Aorta (tissue), 5 donors: ENCODE data around the gene AQP10. TPM values are rescaled to one million over a fixed set of nuclear protein-coding genes. Genes with fewer than 3 reads are reported as not detected.
"Not testable (repeated sequence)": the region's sequence is repeated elsewhere in the genome, so short reads cannot be mapped to it uniquely, and the experiment has no call there.

Experiments used
- ATAC-seq: fragments of 200-7000 bp; cut with Tn5 transposase; one replicate; pipeline ENCODE4 v1.9.1; 2022; ENCODE audit warnings: moderate library complexity; ENCODE audit not compliant: low FRiP score
- DNase-seq, 2 donors: peaks; one replicate each; pipeline ENCODE4 v3.0.0-alpha.2; 2020
- H3K27ac ChIP-seq, 2 donors: one replicate each; pipeline ENCODE4 v1.5.1; 2013; ENCODE audit warnings: low read length in 2 of 2, mild to moderate bottlenecking in 2 of 2, moderate library complexity in 2 of 2, control low read depth in 1 of 2, inconsistent platforms in 1 of 2, low read depth in 1 of 2
- H3K27me3 ChIP-seq, 2 donors: one replicate each; pipeline ENCODE4 v1.6.1; 2013; ENCODE audit warnings: control low read depth in 1 of 2, low read length in 1 of 2, mild to moderate bottlenecking in 1 of 2, moderate library complexity in 1 of 2; ENCODE audit not compliant: insufficient read depth in 2 of 2, control insufficient read depth in 1 of 2
- H3K36me3 ChIP-seq, 2 donors: one replicate each; pipeline ENCODE4 v1.6.1; 2013; ENCODE audit warnings: control low read depth in 1 of 2, low read length in 1 of 2, mild to moderate bottlenecking in 1 of 2; ENCODE audit not compliant: insufficient read depth in 2 of 2, control insufficient read depth in 1 of 2
- H3K4me1 ChIP-seq, 2 donors: one replicate each; pipeline ENCODE4 v1.6.1; 2013; ENCODE audit warnings: low read length in 2 of 2, control low read depth in 1 of 2, mild to moderate bottlenecking in 1 of 2, moderate library complexity in 1 of 2; ENCODE audit not compliant: insufficient read depth in 2 of 2, control insufficient read depth in 1 of 2
- H3K4me3 ChIP-seq, 2 donors: one replicate each; pipeline ENCODE4 v1.5.1; 2013; ENCODE audit warnings: low read length in 2 of 2, control low read depth in 1 of 2, mild to moderate bottlenecking in 1 of 2
- H3K9me3 ChIP-seq: one replicate; pipeline ENCODE4 v1.6.1; 2013; ENCODE audit warnings: mild to moderate bottlenecking, low read length; ENCODE audit not compliant: control insufficient read depth
- WGBS, 2 donors: extraction: QIAGEN DNeasy Blood & Tissue Kit; methylation state at CpG; one replicate each; pipeline ENCODE4 v1.1.7; 2013; 5-methylcytosine and 5-hydroxymethylcytosine counted together
- intact Hi-C, 2 donors: fragments of 100-400 bp; cut with DNase I; formaldehyde crosslinking; loops; one replicate each; pipeline versions ENCODE4 v1.14.2 to v1.15.0; 2022
- polyA plus RNA-seq, 2 donors: library from polyadenylated mRNA; stranded (reverse); fragments of 200-250 nt; gene quantifications; one replicate each; pipeline ENCODE4 v1.2.3, GENCODE V29; 2013
- total RNA-seq, 2 donors: library from RNA; stranded (reverse); fragmentation: NEBNext Ultra II Directional; extraction: Animal tissue kit (Norgen Biotek cat#: 25700); gene quantifications; one replicate each; pipeline ENCODE4 v1.2.1, GENCODE V29; 2021
- donor health status: healthy with polysubstance abuse.
- donor health status: Bipolar disorder and iron deficiency.
- donor health status: DM: no; HTN: no; CAD: no.
- donor health status: DM: no; HTN: no; CAD: no.
- donor health status: DM: yes; HTN: yes; CAD: no.

Gene AQP10
- total and polyA plus RNA-seq, 4 donors: 0.08 to 10.3 (median 0.26) TPM; not detected in 1

DNA sequence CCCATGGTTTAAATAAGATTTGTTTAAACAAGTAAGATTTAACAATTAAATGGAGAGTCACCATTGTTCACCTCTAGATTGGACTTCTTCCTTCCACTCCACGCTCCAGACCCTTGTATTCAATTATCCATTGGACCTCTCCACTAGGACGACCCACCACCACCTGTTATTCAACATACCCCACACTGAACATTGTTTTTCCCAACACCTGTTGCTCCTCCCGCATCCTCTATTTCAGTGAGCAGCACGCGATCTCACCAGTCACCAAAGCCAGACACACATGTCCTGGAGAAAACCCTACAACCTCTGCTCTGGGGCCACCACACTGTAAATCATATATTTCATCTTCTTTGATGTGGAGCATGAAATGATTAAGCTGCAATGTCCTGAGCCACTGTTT lies 33.1 kb downstream of the AQP10 start:
- H3K36me3 ChIP-seq: no peaks in the 10 kb centered on the region
- H3K9me3 ChIP-seq: no peaks in the 10 kb centered on the region
- H3K4me1 ChIP-seq: no peaks in the 10 kb centered on the region
- 97 to 98% methylated on average over 5 of the region's 5 CpGs for WGBS, 2 donors
- intact Hi-C loops: no loop called here
- ATAC-seq (no peak), DNase-seq (no peak)
- no peak overlapping the region for H3K4me3 ChIP-seq
- no peak overlapping the region for H3K27ac ChIP-seq
- H3K27me3 ChIP-seq: no peaks in the 10 kb centered on the region

DNA sequence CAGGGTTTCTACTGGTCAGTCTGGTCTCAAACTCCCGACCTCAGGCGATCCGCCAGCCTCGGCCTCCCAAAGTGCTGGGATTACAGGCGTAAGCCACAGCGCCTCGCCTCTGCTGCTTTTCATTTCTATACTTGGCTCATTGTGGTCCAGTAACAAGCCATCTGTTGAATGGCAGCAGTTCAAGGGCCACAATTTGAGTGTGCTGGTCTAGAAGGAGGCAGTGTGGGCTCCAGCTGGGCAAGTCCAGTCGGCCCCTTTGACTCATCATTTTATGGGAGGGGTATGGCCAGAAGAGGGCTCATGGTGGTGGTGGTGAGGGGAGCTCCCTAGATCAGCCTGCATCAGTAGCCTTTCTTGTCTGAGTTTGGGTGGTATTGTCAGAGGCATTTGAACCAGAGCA lies 37.6 kb downstream of the AQP10 start:
- H3K4me1 ChIP-seq: no peaks in the 10 kb centered on the region
- 90 to 94% methylated on average over 8 of the region's 8 CpGs for WGBS, 2 donors
- no peaks in the 10 kb centered on the region for H3K9me3 ChIP-seq
- no peaks in the 10 kb centered on the region for H3K36me3 ChIP-seq
- H3K27me3 ChIP-seq: no peaks in the 10 kb centered on the region
- no peak overlapping the region for H3K4me3 ChIP-seq
- DNase-seq (no peak), ATAC-seq (no peak)
- intact Hi-C loops: no loop called here
- H3K27ac ChIP-seq: no peak overlapping the region

- no peaks in the 10 kb centered on the region for H3K9me3 ChIP-seq
- no peak overlapping the region for H3K4me3 ChIP-seq
- intact Hi-C loops: no loop called here
- DNase-seq (no peak), ATAC-seq (no peak)
- no peak overlapping the region for H3K27ac ChIP-seq
- no peaks in the 10 kb centered on the region for H3K36me3 ChIP-seq
- no peaks in the 10 kb centered on the region for H3K27me3 ChIP-seq
- H3K4me1 ChIP-seq: no peaks in the 10 kb centered on the region
Observed at GRCh38 chr1:154360288-154360687, 39.4 kb downstream of the AQP10 start.

- DNase-seq, ATAC-seq, intact Hi-C loops, H3K36me3 ChIP-seq, H3K27me3 ChIP-seq, H3K4me3 ChIP-seq, H3K9me3 ChIP-seq, H3K27ac ChIP-seq, H3K4me1 ChIP-seq: not testable (repeated sequence)
- 79 to 91% methylated on average over 5 of the region's 5 CpGs for WGBS, 2 donors
Observed at GRCh38 chr1:154360881-154361280, 40.0 kb downstream of the AQP10 start.

DNA sequence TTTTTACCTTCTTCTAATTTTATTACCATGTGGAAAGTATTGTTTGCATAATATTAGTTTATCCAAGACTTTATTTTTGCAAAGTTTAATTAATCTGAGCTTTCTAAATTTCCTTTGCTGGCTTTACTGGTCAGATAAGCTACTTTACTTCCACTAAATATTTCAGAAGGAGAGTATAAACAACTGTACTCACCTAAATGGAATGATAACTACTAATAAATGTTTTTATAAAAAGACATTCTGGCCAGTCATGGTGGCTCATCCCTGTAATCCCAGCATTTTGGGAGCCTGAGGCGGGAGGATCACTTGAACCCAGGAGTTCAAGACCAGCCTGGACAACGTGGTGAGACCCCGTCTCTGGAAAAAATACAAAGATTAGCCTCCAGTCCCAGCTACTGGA lies 40.5 kb downstream of the AQP10 start:
- no peak for DNase-seq
- 77 to 82% methylated on average over 3 of the region's 3 CpGs for WGBS, 2 donors
- no peaks in the 10 kb centered on the region for H3K36me3 ChIP-seq
- no peak overlapping the region for H3K4me3 ChIP-seq
- ATAC-seq: no peak
- intact Hi-C loops: no loop called here
- H3K27me3 ChIP-seq: no peaks in the 10 kb centered on the region
- H3K27ac ChIP-seq: no peak overlapping the region
- no peaks in the 10 kb centered on the region for H3K9me3 ChIP-seq
- H3K4me1 ChIP-seq: no peaks in the 10 kb centered on the region

DNA sequence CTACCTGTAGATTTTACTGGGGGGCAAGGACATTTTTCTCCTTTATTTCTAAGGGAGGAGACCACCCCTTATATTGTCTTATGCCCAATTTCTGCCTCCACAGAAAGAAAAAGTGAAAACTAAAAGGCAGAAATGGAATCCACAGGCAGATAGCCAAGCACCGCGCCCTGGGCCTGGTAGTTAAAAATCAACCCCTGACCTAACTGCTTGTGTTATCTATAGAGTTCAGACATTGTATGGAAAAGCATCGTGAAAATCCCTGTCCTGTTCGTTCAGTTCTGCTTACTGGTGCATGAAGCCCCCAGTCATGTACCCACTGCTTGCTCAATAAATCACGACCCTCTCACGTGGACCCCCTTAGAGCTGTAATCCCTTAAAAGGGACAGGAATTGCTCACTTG lies 50.5 kb downstream of the AQP10 start:
- Histone ChIP-seq H3K9me3 (no peaks in the 10 kb centered on the region), H3K27ac (no peak overlapping the region), H3K36me3 (no peaks in the 10 kb centered on the region), H3K27me3 (no peaks in the 10 kb centered on the region), H3K4me3 (no peak overlapping the region), H3K4me1 (no peaks in the 10 kb centered on the region)
- ATAC-seq: no peak
- WGBS, 2 donors: 81 to 82% methylated on average over 6 of the region's 6 CpGs
- DNase-seq: no peak
- intact Hi-C loops: no loop called here

DNA sequence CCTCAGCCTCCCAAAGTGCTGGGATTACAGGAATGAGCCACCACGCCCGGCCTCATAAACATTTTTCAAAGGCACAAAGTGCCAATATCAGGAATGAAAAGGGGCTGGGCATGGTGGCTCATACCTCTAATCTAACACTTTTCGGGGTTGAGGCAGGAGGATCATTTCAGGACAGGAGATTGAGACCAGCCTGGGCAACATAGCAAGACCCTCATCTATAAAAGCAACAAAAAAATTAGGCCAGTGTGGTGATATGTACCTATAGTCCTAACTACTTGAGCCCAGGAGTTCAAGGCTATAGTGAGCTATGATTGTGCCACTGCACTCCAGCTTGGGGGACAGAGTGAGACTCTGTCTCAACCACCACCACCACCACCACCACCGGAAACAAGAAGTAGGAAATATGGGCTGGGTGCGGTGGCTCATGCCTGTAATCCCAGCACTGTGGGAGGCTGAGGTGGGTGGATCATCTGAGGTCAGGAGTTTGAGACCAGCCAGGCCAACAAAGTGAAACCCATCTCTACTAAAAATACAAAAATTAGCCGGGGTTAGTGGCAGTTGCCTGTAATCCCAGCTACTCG lies 53.0 kb downstream of the AQP10 start:
- DNase-seq, H3K4me3 ChIP-seq, intact Hi-C loops, H3K36me3 ChIP-seq, ATAC-seq, H3K9me3 ChIP-seq, H3K27me3 ChIP-seq, H3K4me1 ChIP-seq, H3K27ac ChIP-seq: not testable (repeated sequence)
- 82 to 87% methylated on average over 7 of the region's 7 CpGs for WGBS, 2 donors

Other genes with a start within 250 kb of the AQP10 start
- under 1 TPM; 0.12 to 0.16 TPM for gene NUP210L, start 166.0 kb upstream of the AQP10 start, total RNA-seq
- under 1 TPM in 1 of 2 donors, not detected in 1; 0.15 TPM for gene NUP210L, start 166.0 kb upstream of the AQP10 start, polyA plus RNA-seq
- gene TPM3, start 129.0 kb upstream of the AQP10 start, total RNA-seq: 100 to 1,000 TPM; 182 to 186 TPM
- gene TPM3, start 129.0 kb upstream of the AQP10 start, polyA plus RNA-seq: 100 to 1,000 TPM in 1 of 2 donors, 10 to 100 TPM in 1; 79.7 to 138 TPM
- gene CFAP141, start 114.8 kb upstream of the AQP10 start, total RNA-seq: not detected
- gene CFAP141, start 114.8 kb upstream of the AQP10 start, polyA plus RNA-seq: not detected
- gene UBAP2L, start 100.1 kb upstream of the AQP10 start, total RNA-seq: 100 to 1,000 TPM; 110 to 146 TPM
- gene UBAP2L, start 100.1 kb upstream of the AQP10 start, polyA plus RNA-seq: 10 to 100 TPM; 31.9 to 63.1 TPM
- 10 to 100 TPM; 52.2 to 57.1 TPM for gene HAX1, start 48.5 kb upstream of the AQP10 start, total RNA-seq
- 10 to 100 TPM; 70.6 to 98.6 TPM for gene HAX1, start 48.5 kb upstream of the AQP10 start, polyA plus RNA-seq
- 100 to 1,000 TPM; 122 to 176 TPM for gene ATP8B2, start 4.4 kb downstream of the AQP10 start, total RNA-seq
- gene ATP8B2, start 4.4 kb downstream of the AQP10 start, polyA plus RNA-seq: 10 to 100 TPM; 28.8 to 54.9 TPM
- 10 to 100 TPM; 16.5 to 18.2 TPM for gene IL6R, start 84.2 kb downstream of the AQP10 start, total RNA-seq
- gene IL6R, start 84.2 kb downstream of the AQP10 start, polyA plus RNA-seq: 1 to 10 TPM; 3.6 to 6.6 TPM
- gene TDRD10, start 181.1 kb downstream of the AQP10 start, total RNA-seq: 10 to 100 TPM in 1 of 2 donors, 1 to 10 TPM in 1; 3.8 to 16.5 TPM
- 1 to 10 TPM; 1.1 to 2.6 TPM for gene TDRD10, start 181.1 kb downstream of the AQP10 start, polyA plus RNA-seq
- gene SHE, start 181.3 kb downstream of the AQP10 start, total RNA-seq: 10 to 100 TPM; 20.2 to 44.1 TPM
- gene SHE, start 181.3 kb downstream of the AQP10 start, polyA plus RNA-seq: 1 to 10 TPM; 2.9 to 7.0 TPM
- 10 to 100 TPM; 55.5 to 63.9 TPM for gene UBE2Q1, start 237.6 kb downstream of the AQP10 start, total RNA-seq
- gene UBE2Q1, start 237.6 kb downstream of the AQP10 start, polyA plus RNA-seq: 10 to 100 TPM; 25.5 to 34.4 TPM
- gene CHRNB2, start 246.7 kb downstream of the AQP10 start, total RNA-seq: not detected
- under 1 TPM in 1 of 2 donors, not detected in 1; 0.08 TPM for gene CHRNB2, start 246.7 kb downstream of the AQP10 start, polyA plus RNA-seq